ENCODE data around the gene TOM1L2. TPM values are rescaled to one million over a fixed set of nuclear protein-coding genes. Genes with fewer than 3 reads are reported as not detected.

Gene TOM1L2
- total RNA-seq, 4 donors from 2014 or later = 17.5 to 44.6 (median 27.1) TPM

GRCh38 chr17:17970699-17971430, 1.3 kb downstream of the TOM1L2 start:
- no peak for TF ChIP-seq CTCF (IDR thresholded peaks at IDR 0.05; ENCODE audit: low read depth)

GRCh38 chr17:17966399-17966798, 5.8 kb downstream of the TOM1L2 start:
- no peak for TF ChIP-seq CTCF (IDR thresholded peaks at IDR 0.05; ENCODE audit: low read depth)

- no peak for TF ChIP-seq CTCF (IDR thresholded peaks at IDR 0.05; ENCODE audit: low read depth)
Measured at GRCh38 chr17:17965152-17965721, 7.0 kb downstream of the TOM1L2 start.

GRCh38 chr17:17964710-17965109, 7.5 kb downstream of the TOM1L2 start:
- TF ChIP-seq CTCF (IDR thresholded peaks at IDR 0.05; ENCODE audit: low read depth) = no peak

GRCh38 chr17:17963694-17964436, 8.3 kb downstream of the TOM1L2 start:
- no peak for TF ChIP-seq CTCF (IDR thresholded peaks at IDR 0.05; ENCODE audit: low read depth)

- no peak for TF ChIP-seq CTCF (IDR thresholded peaks at IDR 0.05; ENCODE audit: low read depth)
Measured at GRCh38 chr17:17963066-17963465, 9.1 kb downstream of the TOM1L2 start.

- TF ChIP-seq CTCF (IDR thresholded peaks at IDR 0.05; ENCODE audit: low read depth) = no peak
Measured at GRCh38 chr17:17960500-17961030, 11.6 kb downstream of the TOM1L2 start.

All from subcutaneous adipose tissue (tissue), 4 donors.